Fibroblast of peridontal ligament (primary cell): Measurements from ENCODE around the gene GPR75.
A peak's percentile ranks its signal among the peaks of the same experiment; 100 is the strongest.
"Not testable (repeated sequence)": the region's sequence is repeated elsewhere in the genome, so short reads cannot be mapped to it uniquely, and the experiment has no call there.

Experiments used
- DNase-seq: peaks from one replicate; pipeline ENCODE4 v3.0.0-alpha.2; 2010; ENCODE audit errors: extremely low read depth

GPR75 gene

GRCh38 chr2:53852532-53852931, 7.2 kb downstream of the GPR75 start:
- no peak for DNase-seq

GRCh38 chr2:53851052-53851757, 8.6 kb downstream of the GPR75 start:
- not testable (repeated sequence) for DNase-seq

- no peak for DNase-seq
These were observed 11.7 kb downstream of the GPR75 start for GRCh38 chr2:53848062-53848461.

GRCh38 chr2:53843595-53843994, 16.2 kb downstream of the GPR75 start:
- DNase-seq = no peak

GRCh38 chr2:53842891-53843290, 16.9 kb downstream of the GPR75 start:
- no peak for DNase-seq

- DNase-seq = not testable (repeated sequence)
These were observed 18.1 kb downstream of the GPR75 start for GRCh38 chr2:53841651-53842050.

- DNase-seq = no peak
These were observed 19.2 kb downstream of the GPR75 start for GRCh38 chr2:53840580-53840979.

- DNase-seq = not testable (repeated sequence)
These were observed 29.8 kb downstream of the GPR75 start for GRCh38 chr2:53829980-53830290.

- DNase-seq = no peak
These were observed 30.3 kb downstream of the GPR75 start for GRCh38 chr2:53829273-53829979.

GRCh38 chr2:53828331-53828730, 31.4 kb downstream of the GPR75 start:
- no peak for DNase-seq

- DNase-seq = peak; percentile 13
These were observed 32.2 kb downstream of the GPR75 start for GRCh38 chr2:53827398-53828175.

GRCh38 chr2:53826587-53827397, 33.0 kb downstream of the GPR75 start:
- peak; percentile 9 for DNase-seq

- DNase-seq = no peak
These were observed 33.7 kb downstream of the GPR75 start for GRCh38 chr2:53826030-53826410.

GRCh38 chr2:53823639-53824038, 36.1 kb downstream of the GPR75 start:
- DNase-seq = not testable (repeated sequence)

GRCh38 chr2:53821810-53822209, 38.0 kb downstream of the GPR75 start:
- DNase-seq = no peak

GRCh38 chr2:53820711-53821110, 39.1 kb downstream of the GPR75 start:
- no peak for DNase-seq

- DNase-seq = no peak
These were observed 39.7 kb downstream of the GPR75 start for GRCh38 chr2:53820048-53820447.

GRCh38 chr2:53819634-53820033, 40.1 kb downstream of the GPR75 start:
- DNase-seq = no peak

GRCh38 chr2:53818854-53819435, 40.8 kb downstream of the GPR75 start:
- no peak for DNase-seq

GRCh38 chr2:53813151-53813550, 46.6 kb downstream of the GPR75 start:
- no peak for DNase-seq

GRCh38 chr2:53811601-53812000, 48.2 kb downstream of the GPR75 start:
- DNase-seq = no peak
